Common myeloid progenitor, CD34-positive (primary cell): ENCODE results near the gene SUSD4.

Experiments used
- CTCF ChIA-PET: fragments of 350-600 bp; sonication (Branson Sonifier 250); formaldehyde crosslinking; loops from one replicate; lab custom pipeline; 2021; ENCODE audit warnings: antibody characterized with exemption; lab: Charles Lee
- POLR2A ChIA-PET: fragments of 350-600 bp; sonication (Branson Sonifier 250); formaldehyde crosslinking; loops from one replicate; lab custom pipeline; 2021; ENCODE audit warnings: antibody characterized with exemption; lab: Charles Lee
- DNase-seq, 3 donors: peaks; one replicate each; pipeline versions ENCODE4 v3.0.0 to v3.0.0-alpha.2; 2013
- H3K27ac ChIP-seq, 2 experiments: 1 replicate in 1 of 2; 2 replicates in 1 of 2; pipeline ENCODE4 v1.7.0; 2013; ENCODE audit warnings: inconsistent platforms in 2 of 2, low read length in 2 of 2, mild to moderate bottlenecking in 2 of 2, low read depth in 1 of 2, moderate library complexity in 1 of 2; ENCODE audit not compliant: severe bottlenecking in 2 of 2, insufficient read depth in 1 of 2, poor library complexity in 1 of 2
- H3K27me3 ChIP-seq, 5 experiments: replicated peaks in 2 of 5; 1 replicate in 3 of 5; 2 replicates in 2 of 5; pipeline versions ENCODE4 v1.6.1 to v1.7.0; 2013; ENCODE audit warnings: low read length in 4 of 5, mild to moderate bottlenecking in 2 of 5, moderate library complexity in 2 of 5, inconsistent platforms in 1 of 5; ENCODE audit not compliant: insufficient read depth in 5 of 5, control insufficient read depth in 4 of 5
- H3K36me3 ChIP-seq, 4 experiments: 1 replicate in 2 of 4; 2 replicates in 2 of 4; pipeline versions ENCODE4 v1.6.1 to v1.7.0; 2013; ENCODE audit warnings: low read length in 3 of 4, control low read depth in 1 of 4, mild to moderate bottlenecking in 1 of 4; ENCODE audit not compliant: control insufficient read depth in 4 of 4, insufficient read depth in 4 of 4
- H3K4me1 ChIP-seq, 4 experiments: 1 replicate in 3 of 4; 2 replicates in 1 of 4; pipeline versions ENCODE4 v1.6.1 to v1.7.1; 2013; ENCODE audit warnings: low read length in 3 of 4, mild to moderate bottlenecking in 3 of 4, control low read depth in 1 of 4, inconsistent platforms in 1 of 4, moderate library complexity in 1 of 4; ENCODE audit not compliant: control insufficient read depth in 4 of 4, insufficient read depth in 4 of 4; ENCODE audit errors: control extremely low read depth in 1 of 4
- H3K4me3 ChIP-seq, 7 experiments: 1 replicate in 4 of 7; 2 replicates in 3 of 7; pipeline versions ENCODE4 v1.5.1 to v1.7.0; 2013; ENCODE audit warnings: mild to moderate bottlenecking in 7 of 7, low read length in 6 of 7, moderate library complexity in 6 of 7, inconsistent platforms in 2 of 7, low read depth in 2 of 7, control low read depth in 1 of 7; ENCODE audit not compliant: insufficient read depth in 4 of 7, control insufficient read depth in 1 of 7; ENCODE audit errors: extremely low read depth in 1 of 7
- H3K9me3 ChIP-seq, 5 experiments: 1 replicate in 4 of 5; 2 replicates in 1 of 5; pipeline versions ENCODE4 v1.6.1 to v1.7.1; 2013; ENCODE audit warnings: low read length in 4 of 5, mild to moderate bottlenecking in 2 of 5, inconsistent platforms in 1 of 5, low read depth in 1 of 5, moderate library complexity in 1 of 5; ENCODE audit not compliant: control insufficient read depth in 4 of 5, insufficient read depth in 2 of 5; ENCODE audit errors: control extremely low read depth in 1 of 5
- WGBS: methylation state at CpG from one replicate; pipeline ENCODE4 v1.1.5; 2013; ENCODE audit not compliant: insufficient coverage; 5-methylcytosine and 5-hydroxymethylcytosine counted together

Gene SUSD4

GRCh38 chr1:223313415-223313754 lies 50.6 kb downstream of the SUSD4 start:
- ChIA-PET POLR2A (no interaction called here), CTCF (no interaction called here)
- no peak for DNase-seq
- H3K4me1 ChIP-seq = no peaks in the 10 kb centered on the region
- H3K9me3 ChIP-seq = no peaks in the 10 kb centered on the region
- H3K27me3 ChIP-seq = peaks cover 0 to 2% (median 0%) of the 10 kb centered on the region in 5 experiments
- H3K36me3 ChIP-seq = no peaks in the 10 kb centered on the region
- no peak overlapping the region for H3K4me3 ChIP-seq
- no peak overlapping the region for H3K27ac ChIP-seq

- H3K27me3 ChIP-seq = peaks cover 0 to 2% (median 0%) of the 10 kb centered on the region in 5 experiments
- POLR2A ChIA-PET = no interaction called here
- CTCF ChIA-PET = no interaction called here
- 84% methylated on average over 2 of the region's 5 CpGs for WGBS
- no peak for DNase-seq
- no peaks in the 10 kb centered on the region for H3K9me3 ChIP-seq
- no peak overlapping the region for H3K4me3 ChIP-seq
- H3K36me3 ChIP-seq = no peaks in the 10 kb centered on the region
- H3K4me1 ChIP-seq = no peaks in the 10 kb centered on the region
- no peak overlapping the region for H3K27ac ChIP-seq
These were observed 51.1 kb downstream of the SUSD4 start for GRCh38 chr1:223312705-223313414.

- no peaks in the 10 kb centered on the region for H3K4me1 ChIP-seq
- WGBS = 100% methylated on average over 2 of the region's 2 CpGs
- H3K27me3 ChIP-seq = peaks cover 0 to 2% (median 0%) of the 10 kb centered on the region in 5 experiments
- ChIA-PET CTCF (no interaction called here), POLR2A (no interaction called here)
- no peak overlapping the region for H3K4me3 ChIP-seq
- no peaks in the 10 kb centered on the region for H3K9me3 ChIP-seq
- no peak for DNase-seq
- H3K36me3 ChIP-seq = no peaks in the 10 kb centered on the region
- H3K27ac ChIP-seq = no peak overlapping the region
These were observed 51.7 kb downstream of the SUSD4 start for GRCh38 chr1:223312273-223312672.

- Histone ChIP-seq H3K27ac (no peak overlapping the region), H3K27me3 (peaks cover 0 to 2% (median 0%) of the 10 kb centered on the region in 5 experiments), H3K9me3 (no peaks in the 10 kb centered on the region), H3K4me1 (no peaks in the 10 kb centered on the region), H3K4me3 (no peak overlapping the region), H3K36me3 (no peaks in the 10 kb centered on the region)
- no CpG with 5 or more reads among the region's 3 CpGs for WGBS
- CTCF ChIA-PET = no interaction called here
- POLR2A ChIA-PET = no interaction called here
- no peak for DNase-seq
These were observed 52.1 kb downstream of the SUSD4 start for GRCh38 chr1:223311826-223312225.

- Histone ChIP-seq H3K4me3 (no peak overlapping the region), H3K27ac (no peak overlapping the region), H3K27me3 (peaks cover 0 to under 1% (median 0%) of the 10 kb centered on the region in 5 experiments), H3K9me3 (peaks cover 0 to 7% (median 3%) of the 10 kb centered on the region in 5 experiments), H3K36me3 (no peaks in the 10 kb centered on the region), H3K4me1 (no peaks in the 10 kb centered on the region)
- WGBS = no CpG with 5 or more reads among the region's 2 CpGs
- CTCF ChIA-PET = no interaction called here
- DNase-seq = no peak
- POLR2A ChIA-PET = no interaction called here
These were observed 55.8 kb downstream of the SUSD4 start for GRCh38 chr1:223308136-223308535.

- H3K36me3 ChIP-seq = no peaks in the 10 kb centered on the region
- 95% methylated on average over 4 of the region's 5 CpGs for WGBS
- ChIA-PET POLR2A (no interaction called here), CTCF (no interaction called here)
- no peaks in the 10 kb centered on the region for H3K4me1 ChIP-seq
- H3K9me3 ChIP-seq = peaks cover 0 to 7% (median 3%) of the 10 kb centered on the region in 5 experiments
- no peak overlapping the region for H3K4me3 ChIP-seq
- no peak for DNase-seq
- no peak overlapping the region for H3K27ac ChIP-seq
- no peaks in the 10 kb centered on the region for H3K27me3 ChIP-seq
These were observed 56.4 kb downstream of the SUSD4 start for GRCh38 chr1:223307544-223307943.

GRCh38 chr1:223304931-223305330 lies 59.0 kb downstream of the SUSD4 start:
- no peaks in the 10 kb centered on the region for H3K4me1 ChIP-seq
- no peaks in the 10 kb centered on the region for H3K36me3 ChIP-seq
- DNase-seq = no peak
- CTCF ChIA-PET = no interaction called here
- peaks cover 0 to 9% (median 3%) of the 10 kb centered on the region in 5 experiments for H3K9me3 ChIP-seq
- H3K4me3 ChIP-seq = no peak overlapping the region
- WGBS = 88% methylated on average over 1 of the region's 1 CpG
- no peak overlapping the region for H3K27ac ChIP-seq
- peaks cover 0 to 3% (median 0%) of the 10 kb centered on the region in 5 experiments for H3K27me3 ChIP-seq
- POLR2A ChIA-PET = no interaction called here
